H1 (cell line): Measurements from ENCODE around the gene TUBGCP6.

Experiments
- CTCF ChIP-seq, 3 experiments: IDR thresholded peaks; 1 replicate in 2 of 3; 2 replicates in 1 of 3; pipeline versions ENCODE4 v1.5.1 to v1.6.1; 2011; ENCODE audit warnings: low read length in 3 of 3, mild to moderate bottlenecking in 3 of 3, inconsistent platforms in 2 of 3, low read depth in 1 of 3, moderate library complexity in 1 of 3; ENCODE audit not compliant: insufficient read depth in 1 of 3; ENCODE audit errors: control extremely low read depth in 1 of 3
- JUND ChIP-seq: IDR thresholded peaks from 2 replicates; pipeline ENCODE4 v1.6.1; 2011; ENCODE audit warnings: mild to moderate bottlenecking, improper control_type of control experiment, low read length
- POLR2A ChIP-seq, 2 experiments: IDR thresholded peaks; 1 replicate in 1 of 2; 2 replicates in 1 of 2; pipeline ENCODE4 v1.6.1; 2011; ENCODE audit warnings: low read depth in 2 of 2, low read length in 2 of 2, mild to moderate bottlenecking in 2 of 2; ENCODE audit errors: control extremely low read depth in 1 of 2
- SIN3A ChIP-seq, 2 experiments: IDR thresholded peaks in 1 of 2; conservative IDR thresholded peaks in 1 of 2; 2 replicates each; pipeline ENCODE4 v1.6.1; 2011 to 2012; ENCODE audit warnings: low read length in 2 of 2, improper control_type of control experiment in 1 of 2, low read depth in 1 of 2, mild to moderate bottlenecking in 1 of 2
- SP4 ChIP-seq: IDR thresholded peaks from 2 replicates; pipeline ENCODE4 v1.6.1; 2012; ENCODE audit warnings: low read length, inconsistent platforms
- TAF1 ChIP-seq: IDR thresholded peaks from 2 replicates; pipeline ENCODE4 v1.6.1; 2011; ENCODE audit warnings: mild to moderate bottlenecking, low read depth, low read length

DNA sequence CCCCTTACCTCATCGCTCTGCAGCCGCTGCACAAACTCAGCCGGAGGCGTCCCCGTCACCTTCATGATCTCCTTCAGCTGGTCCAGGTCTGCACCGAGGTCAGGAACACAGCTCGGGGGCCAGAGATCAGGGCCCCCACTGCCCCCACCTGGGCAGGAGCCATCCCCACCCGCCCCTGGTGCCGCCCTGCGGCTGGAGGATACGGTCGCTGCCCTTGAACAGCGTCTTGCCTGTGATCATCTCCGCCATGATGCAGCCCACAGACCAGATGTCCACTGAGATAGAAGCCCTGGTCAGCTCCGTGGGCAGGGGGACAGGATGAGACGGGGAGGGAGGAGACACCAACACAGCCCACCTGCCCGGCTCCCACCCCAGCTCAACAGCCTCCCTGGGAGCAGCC is 10.8 kb upstream of the TUBGCP6 start:
- TF ChIP-seq TAF1 (no peak), JUND (no peak), CTCF (IDR thresholded peaks at IDR 0.05; ENCODE audit: control extremely low read depth in 1 of 3, insufficient read depth in 1 of 3, low read depth in 1 of 3, low read length in 3 of 3) (no peak), POLR2A (IDR thresholded peaks at IDR 0.05; ENCODE audit: control extremely low read depth in 1 of 2, low read depth in 2 of 2, low read length in 2 of 2) (no peak), SP4 (no peak), SIN3A (conservative IDR thresholded peaks at IDR 0.05 in 1 of 2, IDR thresholded peaks at IDR 0.05 in 1 of 2; ENCODE audit: low read depth in 1 of 2, low read length in 2 of 2) (no peak)
